Mucosa of rectum (tissue), 2 donors: ENCODE results near the gene TYR.
"Not testable (repeated sequence)": the region's sequence is repeated elsewhere in the genome, so short reads cannot be mapped to it uniquely, and the experiment has no call there.

Experiments used
- H3K27ac ChIP-seq, 2 donors: one replicate each; pipeline ENCODE4 v1.7.0; 2013; ENCODE audit warnings: inconsistent platforms in 2 of 2, low read depth in 2 of 2, low read length in 2 of 2
- H3K27me3 ChIP-seq, 2 donors: one replicate each; pipeline ENCODE4 v1.7.0; 2013; ENCODE audit warnings: low read length in 2 of 2; ENCODE audit not compliant: control insufficient read depth in 2 of 2, insufficient read depth in 2 of 2
- H3K36me3 ChIP-seq, 2 donors: one replicate each; pipeline ENCODE4 v1.7.0; 2013; ENCODE audit warnings: low read length in 2 of 2; ENCODE audit not compliant: control insufficient read depth in 2 of 2, insufficient read depth in 2 of 2
- H3K4me1 ChIP-seq, 2 donors: one replicate each; pipeline ENCODE4 v1.7.0; 2013; ENCODE audit warnings: low read length in 2 of 2, mild to moderate bottlenecking in 1 of 2; ENCODE audit not compliant: control insufficient read depth in 2 of 2, insufficient read depth in 2 of 2
- H3K4me3 ChIP-seq, 2 donors: one replicate each; pipeline ENCODE4 v1.7.0; 2013; ENCODE audit warnings: low read length in 2 of 2
- H3K9ac ChIP-seq, 2 donors: one replicate each; pipeline ENCODE4 v1.7.0; 2013; ENCODE audit warnings: low read length in 2 of 2, low read depth in 1 of 2, mild to moderate bottlenecking in 1 of 2
- H3K9me3 ChIP-seq, 2 donors: one replicate each; pipeline ENCODE4 v1.7.0; 2013; ENCODE audit warnings: low read length in 2 of 2; ENCODE audit not compliant: control insufficient read depth in 2 of 2
- donor health status: healthy.
- donor health status: Normal muscosa, but diverticular disease.

The TYR gene

DNA sequence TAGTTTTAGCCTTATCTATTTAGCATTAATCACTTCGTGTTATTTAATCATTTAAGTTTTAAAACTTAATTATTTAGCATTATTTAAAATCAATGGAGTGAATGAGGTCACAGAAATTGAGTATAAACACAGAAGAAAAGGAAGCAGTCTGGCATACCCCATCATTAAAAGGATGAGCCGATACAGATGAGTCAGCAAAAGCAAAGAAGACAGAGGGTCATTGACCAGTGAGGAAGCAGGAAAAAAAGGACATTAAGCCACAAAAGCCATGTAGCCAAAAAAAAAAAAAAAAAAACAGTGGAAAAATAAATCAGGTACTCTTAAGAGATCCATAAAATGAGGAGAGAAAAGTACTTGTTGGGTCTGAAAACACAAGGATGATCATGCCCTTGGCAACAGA is 71.5 kb downstream of the TYR start:
- H3K4me1 ChIP-seq = no peaks in the 10 kb centered on the region
- H3K27ac ChIP-seq = no peak overlapping the region
- no peak overlapping the region for H3K4me3 ChIP-seq
- no peak overlapping the region for H3K9ac ChIP-seq
- H3K36me3 ChIP-seq = no peaks in the 10 kb centered on the region
- H3K9me3 ChIP-seq = no peaks in the 10 kb centered on the region
- H3K27me3 ChIP-seq = no peaks in the 10 kb centered on the region

- H3K27me3 ChIP-seq, H3K9me3 ChIP-seq, H3K36me3 ChIP-seq, H3K27ac ChIP-seq, H3K4me1 ChIP-seq, H3K4me3 ChIP-seq, H3K9ac ChIP-seq: not testable (repeated sequence)
Measured at GRCh38 chr11:89261483-89261882, 83.8 kb downstream of the TYR start.

- H3K27ac ChIP-seq = no peak overlapping the region
- no peak overlapping the region for H3K9ac ChIP-seq
- H3K36me3 ChIP-seq = no peaks in the 10 kb centered on the region
- H3K4me3 ChIP-seq = no peak overlapping the region
- H3K4me1 ChIP-seq = no peaks in the 10 kb centered on the region
- H3K9me3 ChIP-seq = peaks cover 0 to 2% of the 10 kb centered on the region in 2 donors
- H3K27me3 ChIP-seq = no peaks in the 10 kb centered on the region
Measured at GRCh38 chr11:89267660-89268302, 90.1 kb downstream of the TYR start.

DNA sequence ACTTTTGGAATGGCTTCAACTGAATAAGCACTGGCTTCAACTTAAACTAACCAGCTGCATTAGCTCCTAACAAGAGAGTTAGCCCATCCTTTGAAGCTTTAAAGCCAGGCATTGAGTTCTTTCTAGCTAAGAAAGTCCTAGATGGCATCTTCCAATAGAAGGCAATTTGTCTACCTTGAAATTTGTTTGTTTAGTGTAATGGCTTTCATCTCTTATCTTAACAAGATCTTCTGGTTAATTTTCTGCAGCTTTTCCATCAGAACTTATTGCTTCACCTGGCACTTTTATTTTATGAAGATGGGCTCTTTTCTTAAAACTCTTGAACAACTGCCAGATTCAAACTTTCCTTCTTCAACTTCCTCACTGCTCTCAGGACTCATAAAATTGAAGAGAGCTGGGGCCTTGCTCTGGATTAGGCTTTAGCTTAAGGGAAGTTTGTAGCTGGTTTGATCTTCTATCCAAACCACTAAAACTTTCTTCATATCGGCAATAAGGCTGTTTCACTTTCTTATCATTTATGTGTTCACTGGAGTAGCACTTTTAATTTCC is 94.9 kb downstream of the TYR start:
- H3K4me1 ChIP-seq, H3K27me3 ChIP-seq, H3K9ac ChIP-seq, H3K36me3 ChIP-seq, H3K27ac ChIP-seq, H3K4me3 ChIP-seq, H3K9me3 ChIP-seq: not testable (repeated sequence)

GRCh38 chr11:89273220-89273619 is 95.5 kb downstream of the TYR start:
- H3K9me3 ChIP-seq, H3K27me3 ChIP-seq, H3K9ac ChIP-seq, H3K4me1 ChIP-seq, H3K36me3 ChIP-seq, H3K4me3 ChIP-seq, H3K27ac ChIP-seq: not testable (repeated sequence)

DNA sequence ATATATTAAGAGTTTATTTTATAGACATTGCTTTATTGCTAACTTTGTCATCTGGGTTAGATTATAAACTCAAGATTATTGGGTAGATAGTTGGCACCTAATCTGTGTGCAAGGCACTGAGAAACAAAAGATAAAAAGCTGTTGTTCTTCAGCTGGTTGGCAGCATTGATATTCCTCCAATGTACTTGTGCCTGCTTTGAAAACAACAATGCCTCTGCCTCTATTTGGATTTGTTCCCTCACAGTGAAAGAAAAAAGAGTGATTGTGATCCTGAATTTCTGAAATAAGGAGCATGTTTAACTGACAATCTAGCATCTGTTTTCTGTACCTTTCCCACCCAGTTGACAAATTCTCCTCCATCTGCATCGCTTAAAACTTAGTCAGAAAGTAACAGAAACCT is 98.3 kb downstream of the TYR start:
- Histone ChIP-seq H3K27ac (no peak overlapping the region), H3K36me3 (no peaks in the 10 kb centered on the region), H3K9ac (no peak overlapping the region), H3K27me3 (no peaks in the 10 kb centered on the region), H3K4me1 (peaks cover 0 to 7% of the 10 kb centered on the region in 2 donors), H3K9me3 (peaks cover 0 to 2% of the 10 kb centered on the region in 2 donors), H3K4me3 (no peak overlapping the region)

- Histone ChIP-seq H3K27me3 (no peaks in the 10 kb centered on the region), H3K9me3 (no peaks in the 10 kb centered on the region), H3K36me3 (no peaks in the 10 kb centered on the region), H3K9ac (no peak overlapping the region), H3K27ac (no peak overlapping the region), H3K4me3 (no peak overlapping the region), H3K4me1 (peaks cover 0 to 7% of the 10 kb centered on the region in 2 donors)
Measured at GRCh38 chr11:89279176-89279575, 101.5 kb downstream of the TYR start.

DNA sequence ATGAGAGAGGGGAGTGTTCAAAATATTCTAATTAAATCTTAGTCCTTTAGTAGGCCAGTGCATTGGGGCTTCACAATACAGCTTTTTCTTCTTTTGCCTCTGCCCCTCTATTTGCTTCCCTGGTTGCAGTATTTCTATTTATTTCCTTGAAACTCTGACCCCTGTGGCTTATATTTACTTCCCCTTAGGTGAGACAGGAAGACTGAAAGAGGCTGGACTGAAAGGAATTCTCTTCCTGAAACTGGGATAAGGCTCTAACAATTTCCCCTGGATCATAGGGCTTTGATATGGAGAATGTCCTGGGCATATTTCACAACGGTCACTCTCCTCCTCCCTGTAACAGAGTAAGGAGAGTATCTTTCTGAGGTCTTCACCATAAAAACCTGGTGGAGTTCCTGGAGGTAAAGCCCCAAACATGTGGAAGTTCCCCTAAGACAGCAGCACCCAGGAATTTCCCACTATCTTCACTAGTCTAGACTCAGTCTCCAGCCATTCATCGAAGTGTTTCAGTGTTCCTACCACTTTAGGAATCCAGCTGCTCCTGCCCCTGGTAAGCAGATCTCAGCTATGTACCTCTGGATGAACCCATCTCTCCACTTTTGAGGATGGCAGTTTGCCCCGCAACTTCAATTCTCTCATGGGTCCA is 103.5 kb downstream of the TYR start:
- not testable (repeated sequence) for H3K4me3 ChIP-seq, H3K27ac ChIP-seq, H3K36me3 ChIP-seq, H3K9me3 ChIP-seq, H3K9ac ChIP-seq, H3K27me3 ChIP-seq, H3K4me1 ChIP-seq

DNA sequence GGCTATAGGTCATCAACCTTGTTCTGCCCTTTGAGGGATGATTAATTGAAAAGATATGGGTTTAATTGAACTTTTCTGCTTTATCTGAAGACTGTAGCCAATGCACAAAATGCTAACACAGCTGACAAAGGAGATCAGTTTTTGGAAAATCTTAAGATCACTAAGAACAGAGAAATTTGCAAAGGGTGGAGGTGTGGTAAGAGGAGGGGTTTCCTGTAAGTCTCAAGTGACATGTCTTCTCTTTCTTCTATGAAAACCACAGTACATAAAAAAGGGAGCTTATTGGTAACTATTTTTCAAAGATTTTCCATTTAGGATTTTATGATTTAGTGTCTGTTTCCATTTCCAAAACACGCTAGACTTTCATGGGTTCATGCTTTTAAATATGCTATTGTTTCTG is 108.9 kb downstream of the TYR start:
- not testable (repeated sequence) for H3K9me3 ChIP-seq, H3K27ac ChIP-seq, H3K27me3 ChIP-seq, H3K36me3 ChIP-seq, H3K4me3 ChIP-seq, H3K9ac ChIP-seq, H3K4me1 ChIP-seq

DNA sequence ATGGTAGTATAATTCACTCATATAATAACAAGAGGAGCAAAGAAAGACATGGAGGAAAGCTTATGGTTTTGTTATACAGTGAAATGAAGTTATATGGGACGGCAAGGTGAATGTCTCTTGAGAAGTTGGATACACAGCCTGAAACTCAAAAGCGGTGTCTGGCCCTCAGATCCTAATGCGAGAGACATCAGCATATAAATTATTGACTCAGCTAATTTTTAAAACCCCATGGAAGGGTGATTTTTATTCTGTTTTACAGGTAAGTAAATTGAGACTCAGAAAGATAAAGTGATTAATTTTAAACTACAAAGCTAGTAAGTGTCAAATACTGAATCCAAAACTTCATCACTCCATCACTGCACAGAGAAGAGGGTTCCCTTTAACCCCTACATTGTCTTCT is 110.3 kb downstream of the TYR start:
- H3K27me3 ChIP-seq, H3K4me1 ChIP-seq, H3K27ac ChIP-seq, H3K4me3 ChIP-seq, H3K36me3 ChIP-seq, H3K9me3 ChIP-seq, H3K9ac ChIP-seq: not testable (repeated sequence)
